ENCODE measurements around the gene ITGA7. TPM values are rescaled to one million over a fixed set of nuclear protein-coding genes. Genes with fewer than 3 reads are reported as not detected.

Gene ITGA7
- total RNA-seq, 1 donor from 2014 or later = 0.94 TPM

GRCh38 chr12:55728186-55728938 lies 20.7 kb upstream of the ITGA7 start:
- H3K4me1 Mint-ChIP-seq (ENCODE audit: low read depth) = peaks cover 29% of the 10 kb centered on the region
- H3K27me3 Mint-ChIP-seq (ENCODE audit: low read depth) = no peaks in the 10 kb centered on the region
- intact Hi-C loops (cut with micrococcal nuclease) = loop anchor here (2.0 kb wide), 1 partner anchor 14 kb away; the partner anchor contains the start of gene GDF11
- peak overlapping the region; percentile 79 for H3K4me3 Mint-ChIP-seq (ENCODE audit: low read depth)
- DNase-seq (ENCODE audit: low spot score) = no peak
- peak overlapping the region; percentile 28 for H3K27ac Mint-ChIP-seq
- H3K36me3 Mint-ChIP-seq (ENCODE audit: low read depth) = peaks cover 23% of the 10 kb centered on the region
- no peaks in the 10 kb centered on the region for H3K9me3 Mint-ChIP-seq

DNA sequence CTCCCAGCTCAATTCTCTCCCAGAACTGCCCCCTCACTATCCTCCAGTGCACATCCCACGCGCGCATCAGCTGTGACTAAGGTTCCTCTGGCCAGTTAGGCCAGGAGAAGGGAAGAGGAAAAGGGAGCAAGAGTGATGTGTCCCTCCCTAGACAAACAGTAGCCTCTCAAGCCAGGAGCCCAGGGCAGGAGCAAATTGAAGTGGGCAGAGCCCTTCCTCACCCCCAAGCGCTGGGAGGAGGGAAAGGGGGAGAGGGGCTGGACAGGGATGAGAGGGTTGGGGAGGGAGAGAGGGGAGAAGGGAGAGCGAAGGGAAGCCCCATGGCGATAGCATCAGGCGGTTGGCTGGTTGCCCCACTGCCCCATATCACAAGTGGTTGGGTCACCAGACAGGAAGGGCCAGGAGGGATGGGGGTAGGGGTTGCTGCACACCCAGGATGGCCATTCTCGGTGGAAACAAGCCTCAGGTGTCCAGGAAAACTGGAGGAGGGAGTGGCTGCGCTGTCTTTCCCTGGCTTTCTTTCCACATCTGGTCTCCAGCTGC lies 20.0 kb upstream of the ITGA7 start:
- Mint-ChIP-seq H3K27me3 (ENCODE audit: low read depth) (no peaks in the 10 kb centered on the region), H3K27ac (peak overlapping the region; percentile 48), H3K36me3 (ENCODE audit: low read depth) (peaks cover 23% of the 10 kb centered on the region), H3K4me3 (ENCODE audit: low read depth) (peak overlapping the region; percentile 79), H3K4me1 (ENCODE audit: low read depth) (peaks cover 29% of the 10 kb centered on the region), H3K9me3 (no peaks in the 10 kb centered on the region)
- no peak for DNase-seq (ENCODE audit: low spot score)
- intact Hi-C loops (cut with micrococcal nuclease) = loop anchor here (2.0 kb wide), 1 partner anchor 15 kb away; the partner anchor contains the start of gene GDF11

GRCh38 chr12:55726971-55727370 lies 19.3 kb upstream of the ITGA7 start:
- intact Hi-C loops (cut with micrococcal nuclease) = no loop called here
- Mint-ChIP-seq H3K9me3 (no peaks in the 10 kb centered on the region), H3K4me3 (ENCODE audit: low read depth) (peak overlapping the region; percentile 79), H3K27ac (peak overlapping the region; percentile 24), H3K4me1 (ENCODE audit: low read depth) (peaks cover 29% of the 10 kb centered on the region), H3K27me3 (ENCODE audit: low read depth) (no peaks in the 10 kb centered on the region), H3K36me3 (ENCODE audit: low read depth) (peaks cover 23% of the 10 kb centered on the region)
- no peak for DNase-seq (ENCODE audit: low spot score)

DNA sequence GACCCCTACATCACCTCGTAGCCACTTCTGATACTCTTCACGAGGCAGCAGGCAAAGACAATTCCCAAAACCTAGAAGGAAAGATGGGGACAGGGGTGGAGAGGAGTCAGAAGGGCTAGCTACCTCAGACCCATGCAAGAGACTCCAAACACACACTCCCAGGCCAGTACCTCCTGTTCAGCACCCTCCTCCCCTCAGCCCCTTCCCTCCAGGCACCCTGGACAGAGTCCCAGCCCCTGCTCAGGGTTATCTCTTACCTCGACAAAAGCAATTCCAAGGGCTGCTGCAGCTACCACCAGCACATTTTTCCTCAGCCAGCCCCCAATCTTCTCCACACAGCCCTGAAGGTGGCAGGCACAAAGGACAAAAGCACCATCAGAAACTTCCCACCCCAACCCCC lies 17.9 kb upstream of the ITGA7 start:
- Mint-ChIP-seq H3K27me3 (ENCODE audit: low read depth) (no peaks in the 10 kb centered on the region), H3K27ac (no peak overlapping the region), H3K4me1 (ENCODE audit: low read depth) (peaks cover 25% of the 10 kb centered on the region), H3K36me3 (ENCODE audit: low read depth) (peaks cover 23% of the 10 kb centered on the region), H3K4me3 (ENCODE audit: low read depth) (peak overlapping the region; percentile 50), H3K9me3 (no peaks in the 10 kb centered on the region)
- no peak for DNase-seq (ENCODE audit: low spot score)
- intact Hi-C loops (cut with micrococcal nuclease) = no loop called here

DNA sequence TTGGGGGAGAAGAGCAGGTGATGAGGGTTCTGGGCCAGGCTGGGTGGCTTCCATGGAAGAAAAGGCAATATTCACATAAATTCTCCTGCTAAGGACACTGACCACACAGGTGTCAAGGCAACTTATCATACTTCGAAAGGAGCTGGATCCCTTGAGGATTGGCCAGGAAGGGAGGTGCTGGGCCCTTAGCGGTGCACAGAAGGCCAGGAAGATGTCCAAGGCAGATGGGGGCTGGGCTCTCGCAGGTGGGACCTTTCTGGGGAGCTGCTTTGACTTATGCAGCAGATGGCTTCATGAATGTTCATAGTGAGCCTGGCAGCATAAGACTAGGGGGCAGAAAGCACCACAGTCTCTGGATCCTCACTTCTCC lies 17.2 kb upstream of the ITGA7 start:
- no peaks in the 10 kb centered on the region for H3K27me3 Mint-ChIP-seq (ENCODE audit: low read depth)
- intact Hi-C loops (cut with micrococcal nuclease) = no loop called here
- peaks cover 19% of the 10 kb centered on the region for H3K4me1 Mint-ChIP-seq (ENCODE audit: low read depth)
- no peak overlapping the region for H3K27ac Mint-ChIP-seq
- no peaks in the 10 kb centered on the region for H3K9me3 Mint-ChIP-seq
- H3K4me3 Mint-ChIP-seq (ENCODE audit: low read depth) = no peak overlapping the region
- peaks cover 23% of the 10 kb centered on the region for H3K36me3 Mint-ChIP-seq (ENCODE audit: low read depth)
- DNase-seq (ENCODE audit: low spot score) = no peak

GRCh38 chr12:55724226-55724939 lies 16.7 kb upstream of the ITGA7 start:
- peaks cover 14% of the 10 kb centered on the region for H3K4me1 Mint-ChIP-seq (ENCODE audit: low read depth)
- peaks cover 23% of the 10 kb centered on the region for H3K36me3 Mint-ChIP-seq (ENCODE audit: low read depth)
- no peak overlapping the region for H3K27ac Mint-ChIP-seq
- H3K27me3 Mint-ChIP-seq (ENCODE audit: low read depth) = no peaks in the 10 kb centered on the region
- DNase-seq (ENCODE audit: low spot score) = peak; percentile 47
- H3K4me3 Mint-ChIP-seq (ENCODE audit: low read depth) = no peak overlapping the region
- intact Hi-C loops (cut with micrococcal nuclease) = no loop called here
- no peaks in the 10 kb centered on the region for H3K9me3 Mint-ChIP-seq

DNA sequence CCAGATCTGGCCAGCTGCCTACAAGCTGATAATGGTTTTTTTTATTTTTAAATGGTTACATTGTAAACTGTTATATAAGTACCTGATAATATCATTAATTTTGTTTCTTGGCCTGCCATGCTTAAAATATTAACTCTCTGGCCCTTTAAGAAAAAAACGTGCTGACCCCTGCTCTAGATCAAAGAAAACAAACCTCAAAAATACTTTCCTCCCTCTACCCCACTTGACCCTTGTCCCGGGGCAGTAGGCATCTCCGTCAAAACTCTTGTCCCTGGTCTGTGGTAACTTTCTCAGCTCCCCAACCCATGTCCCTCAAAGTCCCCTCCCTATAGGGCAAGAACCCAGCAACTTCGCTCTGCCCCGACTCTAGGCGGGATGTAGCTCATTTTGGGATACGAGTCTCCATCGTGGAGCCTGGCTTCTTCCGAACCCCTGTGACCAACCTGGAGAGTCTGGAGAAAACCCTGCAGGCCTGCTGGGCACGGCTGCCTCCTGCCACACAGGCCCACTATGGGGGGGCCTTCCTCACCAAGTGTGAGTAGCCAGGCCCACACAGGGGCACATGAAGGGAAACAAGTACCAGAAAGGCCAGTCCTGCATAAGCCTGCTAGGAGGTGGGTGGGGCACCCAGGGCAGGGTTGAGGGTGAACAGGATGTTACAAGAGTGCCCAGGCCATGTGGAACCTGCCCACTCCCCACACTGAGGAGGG lies 16.0 kb upstream of the ITGA7 start:
- no peak overlapping the region for H3K27ac Mint-ChIP-seq
- no peak for DNase-seq (ENCODE audit: low spot score)
- peaks cover 23% of the 10 kb centered on the region for H3K36me3 Mint-ChIP-seq (ENCODE audit: low read depth)
- no peaks in the 10 kb centered on the region for H3K27me3 Mint-ChIP-seq (ENCODE audit: low read depth)
- intact Hi-C loops (cut with micrococcal nuclease) = no loop called here
- H3K9me3 Mint-ChIP-seq = no peaks in the 10 kb centered on the region
- H3K4me1 Mint-ChIP-seq (ENCODE audit: low read depth) = peaks cover 17% of the 10 kb centered on the region
- no peak overlapping the region for H3K4me3 Mint-ChIP-seq (ENCODE audit: low read depth)

DNA sequence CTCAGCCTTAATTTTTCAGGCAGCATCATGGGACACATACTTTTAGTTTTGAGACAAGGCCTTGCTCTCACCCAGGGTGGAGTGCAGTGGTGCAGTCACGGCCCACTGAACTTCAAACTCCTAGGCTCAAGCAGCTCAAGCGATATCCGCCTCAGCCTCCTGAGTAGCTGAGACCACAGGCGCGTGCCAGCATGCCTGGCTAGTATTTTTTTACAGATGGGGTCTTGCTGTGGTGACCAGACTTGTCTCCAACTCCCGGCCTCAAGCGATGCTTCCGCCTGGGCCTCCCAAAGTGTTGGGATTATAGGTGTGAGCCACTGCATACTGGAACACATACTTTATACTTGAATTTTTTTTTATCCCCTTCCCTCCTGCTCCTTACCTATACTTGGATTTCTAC lies 15.2 kb upstream of the ITGA7 start:
- Mint-ChIP-seq H3K4me3 (ENCODE audit: low read depth) (no peak overlapping the region), H3K9me3 (no peaks in the 10 kb centered on the region), H3K36me3 (ENCODE audit: low read depth) (peaks cover 23% of the 10 kb centered on the region), H3K27ac (no peak overlapping the region), H3K4me1 (ENCODE audit: low read depth) (peaks cover 22% of the 10 kb centered on the region), H3K27me3 (ENCODE audit: low read depth) (no peaks in the 10 kb centered on the region)
- intact Hi-C loops (cut with micrococcal nuclease) = no loop called here
- DNase-seq (ENCODE audit: low spot score) = no peak

DNA sequence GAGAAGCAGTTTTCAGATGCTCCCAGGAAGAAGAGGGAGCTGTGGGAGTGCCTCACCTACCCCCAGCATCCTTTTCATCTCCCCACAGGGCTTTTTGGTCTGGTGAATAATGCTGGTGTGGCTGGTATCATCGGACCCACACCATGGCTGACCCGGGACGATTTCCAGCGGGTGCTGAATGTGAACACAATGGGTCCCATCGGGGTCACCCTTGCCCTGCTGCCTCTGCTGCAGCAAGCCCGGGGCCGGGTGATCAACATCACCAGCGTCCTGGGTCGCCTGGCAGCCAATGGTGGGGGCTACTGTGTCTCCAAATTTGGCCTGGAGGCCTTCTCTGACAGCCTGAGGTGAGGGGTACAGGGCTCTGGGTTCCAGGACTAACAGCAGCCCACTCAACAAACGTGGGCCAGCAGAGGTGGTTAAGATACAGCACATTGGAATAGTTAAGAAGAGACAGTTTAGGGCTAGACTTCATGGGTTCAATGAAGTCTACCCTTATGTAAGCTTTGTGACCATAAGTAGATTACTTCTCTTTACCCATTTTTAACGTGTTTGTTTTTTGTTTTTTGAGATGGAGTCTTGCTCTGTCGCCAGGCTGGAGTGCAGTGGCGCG lies 14.0 kb upstream of the ITGA7 start:
- no peak for DNase-seq (ENCODE audit: low spot score)
- Mint-ChIP-seq H3K9me3 (no peaks in the 10 kb centered on the region), H3K36me3 (ENCODE audit: low read depth) (peaks cover 20% of the 10 kb centered on the region), H3K4me3 (ENCODE audit: low read depth) (no peak overlapping the region), H3K4me1 (ENCODE audit: low read depth) (peaks cover 26% of the 10 kb centered on the region), H3K27ac (no peak overlapping the region), H3K27me3 (ENCODE audit: low read depth) (no peaks in the 10 kb centered on the region)
- intact Hi-C loops (cut with micrococcal nuclease) = no loop called here

DNA sequence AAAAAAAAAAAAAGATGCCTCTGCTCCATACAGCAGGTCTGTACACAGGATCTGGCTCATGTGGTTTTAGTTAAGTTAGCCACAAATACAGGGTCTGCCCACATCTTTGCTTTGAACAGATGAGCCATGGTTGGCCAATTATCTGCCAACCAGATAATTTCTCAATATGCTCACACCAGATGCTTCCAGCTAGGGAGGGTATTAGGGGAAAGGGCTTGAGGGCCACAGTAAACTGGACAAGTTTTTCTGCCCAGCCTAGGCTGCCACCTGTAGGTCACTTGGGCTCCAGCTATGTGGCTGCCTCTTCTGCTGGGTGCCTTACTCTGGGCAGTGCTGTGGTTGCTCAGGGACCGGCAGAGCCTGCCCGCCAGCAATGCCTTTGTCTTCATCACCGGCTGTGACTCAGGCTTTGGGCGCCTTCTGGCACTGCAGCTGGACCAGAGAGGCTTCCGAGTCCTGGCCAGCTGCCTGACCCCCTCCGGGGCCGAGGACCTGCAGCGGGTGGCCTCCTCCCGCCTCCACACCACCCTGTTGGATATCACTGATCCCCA lies 13.3 kb upstream of the ITGA7 start:
- no peak overlapping the region for H3K27ac Mint-ChIP-seq
- no peaks in the 10 kb centered on the region for H3K9me3 Mint-ChIP-seq
- H3K4me1 Mint-ChIP-seq (ENCODE audit: low read depth) = peaks cover 25% of the 10 kb centered on the region
- no peaks in the 10 kb centered on the region for H3K27me3 Mint-ChIP-seq (ENCODE audit: low read depth)
- H3K36me3 Mint-ChIP-seq (ENCODE audit: low read depth) = peaks cover 15% of the 10 kb centered on the region
- intact Hi-C loops (cut with micrococcal nuclease) = no loop called here
- no peak overlapping the region for H3K4me3 Mint-ChIP-seq (ENCODE audit: low read depth)
- no peak for DNase-seq (ENCODE audit: low spot score)

- no peaks in the 10 kb centered on the region for H3K27me3 Mint-ChIP-seq (ENCODE audit: low read depth)
- H3K36me3 Mint-ChIP-seq (ENCODE audit: low read depth) = peaks cover 6% of the 10 kb centered on the region
- no peaks in the 10 kb centered on the region for H3K9me3 Mint-ChIP-seq
- H3K27ac Mint-ChIP-seq = no peak within 1 kb of the TSS
- intact Hi-C loops (cut with micrococcal nuclease) = no loop called here
- peaks cover 26% of the 10 kb centered on the region for H3K4me1 Mint-ChIP-seq (ENCODE audit: low read depth)
- DNase-seq (ENCODE audit: low spot score) = no peak
- no peak within 1 kb of the TSS for H3K4me3 Mint-ChIP-seq (ENCODE audit: low read depth)
Observed at GRCh38 chr12:55720071-55720564, 12.4 kb upstream of the ITGA7 start, which contains the start of gene RDH5. RDH5 (plus strand) TSS chr12:55720393; CDS start chr12:55721185, 792 bp downstream.

- no peak overlapping the region for H3K27ac Mint-ChIP-seq
- intact Hi-C loops (cut with micrococcal nuclease) = no loop called here
- no peak overlapping the region for H3K4me3 Mint-ChIP-seq (ENCODE audit: low read depth)
Observed at GRCh38 chr12:55719371-55719770, 11.7 kb upstream of the ITGA7 start.

More at GRCh38 chr12:55719371-55719770, 11.7 kb upstream of the ITGA7 start:
- DNase-seq (ENCODE audit: low spot score) = no peak
- Mint-ChIP-seq H3K9me3 (no peaks in the 10 kb centered on the region), H3K36me3 (ENCODE audit: low read depth) (no peaks in the 10 kb centered on the region), H3K4me1 (ENCODE audit: low read depth) (peaks cover 24% of the 10 kb centered on the region), H3K27me3 (ENCODE audit: low read depth) (no peaks in the 10 kb centered on the region)

Data from activated T-helper 2 cell treated with anti-CD3 and anti-CD28 coated beads, Interferon-gamma antibody, Interleukin-2, Interleukin-4, amounts not matched to agents 10 μg/mL and 5 μg/mL and 100 μg/mL, durations not matched to agents 14 hours and 24 hours and 36 hours (primary cell).